Nephron (organoid): ENCODE data around the gene RS1.

Experiments used
- H3K27ac Mint-ChIP-seq, 3 experiments: 2 replicates each; pipeline ENCODE4 v1.8.0; 2020; ENCODE audit warnings: mixed read lengths in 3 of 3, mild to moderate bottlenecking in 2 of 3, moderate library complexity in 1 of 3
- H3K27me3 Mint-ChIP-seq: 2 replicates; pipeline ENCODE4 v1.8.0; 2021; ENCODE audit warnings: low read depth, mild to moderate bottlenecking, moderate library complexity, mixed read lengths
- H3K36me3 Mint-ChIP-seq: 2 replicates; pipeline ENCODE4 v1.8.0; 2020; ENCODE audit warnings: low read depth, mixed read lengths
- H3K4me1 Mint-ChIP-seq: 2 replicates; pipeline ENCODE4 v1.8.0; 2020; ENCODE audit warnings: mixed read lengths
- H3K4me3 Mint-ChIP-seq, 3 experiments: 2 replicates each; pipeline ENCODE4 v1.8.0; 2020; ENCODE audit warnings: mild to moderate bottlenecking in 3 of 3, mixed read lengths in 3 of 3, moderate library complexity in 2 of 3
- H3K9me3 Mint-ChIP-seq: 2 replicates; pipeline ENCODE4 v1.8.0; 2020; ENCODE audit warnings: mixed read lengths
- TF ChIP-seq, protein P1 (sequence below), 3 experiments: fragments of 200-600 bp; sonication (generic); IDR thresholded peaks; one replicate each; pipeline ENCODE4 v1.5.0; 2021; ENCODE audit warnings: antibody characterized with exemption in 3 of 3; ENCODE audit not compliant: unreplicated experiment in 3 of 3

Gene RS1

GRCh38 chrX:18676050-18676449, 4.1 kb upstream of the RS1 start:
- H3K4me1 Mint-ChIP-seq = no peaks in the 10 kb centered on the region
- H3K36me3 Mint-ChIP-seq = no peaks in the 10 kb centered on the region
- peak overlapping the region; percentile 78 to 81 (median 80) for H3K4me3 Mint-ChIP-seq
- TF ChIP-seq, protein P1, sequence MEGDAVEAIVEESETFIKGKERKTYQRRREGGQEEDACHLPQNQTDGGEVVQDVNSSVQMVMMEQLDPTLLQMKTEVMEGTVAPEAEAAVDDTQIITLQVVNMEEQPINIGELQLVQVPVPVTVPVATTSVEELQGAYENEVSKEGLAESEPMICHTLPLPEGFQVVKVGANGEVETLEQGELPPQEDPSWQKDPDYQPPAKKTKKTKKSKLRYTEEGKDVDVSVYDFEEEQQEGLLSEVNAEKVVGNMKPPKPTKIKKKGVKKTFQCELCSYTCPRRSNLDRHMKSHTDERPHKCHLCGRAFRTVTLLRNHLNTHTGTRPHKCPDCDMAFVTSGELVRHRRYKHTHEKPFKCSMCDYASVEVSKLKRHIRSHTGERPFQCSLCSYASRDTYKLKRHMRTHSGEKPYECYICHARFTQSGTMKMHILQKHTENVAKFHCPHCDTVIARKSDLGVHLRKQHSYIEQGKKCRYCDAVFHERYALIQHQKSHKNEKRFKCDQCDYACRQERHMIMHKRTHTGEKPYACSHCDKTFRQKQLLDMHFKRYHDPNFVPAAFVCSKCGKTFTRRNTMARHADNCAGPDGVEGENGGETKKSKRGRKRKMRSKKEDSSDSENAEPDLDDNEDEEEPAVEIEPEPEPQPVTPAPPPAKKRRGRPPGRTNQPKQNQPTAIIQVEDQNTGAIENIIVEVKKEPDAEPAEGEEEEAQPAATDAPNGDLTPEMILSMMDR (IDR thresholded peaks at IDR 0.05; ENCODE audit: unreplicated experiment in 3 of 3) = no peak
- peaks cover 18% of the 10 kb centered on the region for H3K9me3 Mint-ChIP-seq
- H3K27me3 Mint-ChIP-seq = no peaks in the 10 kb centered on the region
- peak overlapping the region in 1 of 3 experiments; percentile 64 for H3K27ac Mint-ChIP-seq

GRCh38 chrX:18674788-18675735, 3.2 kb upstream of the RS1 start:
- H3K36me3 Mint-ChIP-seq = no peaks in the 10 kb centered on the region
- no peaks in the 10 kb centered on the region for H3K27me3 Mint-ChIP-seq
- H3K4me3 Mint-ChIP-seq = peak overlapping the region; percentile 81 to 88 (median 84)
- H3K27ac Mint-ChIP-seq = peak overlapping the region; percentile 25 to 46 (median 27)
- H3K4me1 Mint-ChIP-seq = no peaks in the 10 kb centered on the region
- TF ChIP-seq, protein P1 (IDR thresholded peaks at IDR 0.05; ENCODE audit: unreplicated experiment in 3 of 3) = no peak
- H3K9me3 Mint-ChIP-seq = peaks cover 21% of the 10 kb centered on the region

DNA sequence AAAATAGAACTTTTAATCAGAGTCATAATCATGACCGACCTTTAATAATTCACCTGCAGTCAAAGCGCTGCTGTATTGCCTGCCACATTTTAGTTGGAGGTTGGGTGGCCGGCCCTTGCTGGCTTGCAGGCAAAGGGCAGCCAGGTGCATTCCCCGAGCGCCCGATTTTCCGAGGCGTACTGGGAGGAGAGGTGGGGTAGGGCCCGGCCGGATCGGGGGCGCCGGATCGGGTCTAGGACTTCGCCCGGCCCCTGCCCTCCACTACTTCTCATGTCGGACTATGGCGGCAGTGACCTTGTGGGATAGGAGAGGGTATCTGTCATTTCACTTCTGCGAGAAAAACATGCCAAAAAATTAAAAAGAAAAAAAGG, 2.5 kb upstream of the RS1 start:
- H3K27ac Mint-ChIP-seq = peak overlapping the region; percentile 25 to 71 (median 27)

DNA sequence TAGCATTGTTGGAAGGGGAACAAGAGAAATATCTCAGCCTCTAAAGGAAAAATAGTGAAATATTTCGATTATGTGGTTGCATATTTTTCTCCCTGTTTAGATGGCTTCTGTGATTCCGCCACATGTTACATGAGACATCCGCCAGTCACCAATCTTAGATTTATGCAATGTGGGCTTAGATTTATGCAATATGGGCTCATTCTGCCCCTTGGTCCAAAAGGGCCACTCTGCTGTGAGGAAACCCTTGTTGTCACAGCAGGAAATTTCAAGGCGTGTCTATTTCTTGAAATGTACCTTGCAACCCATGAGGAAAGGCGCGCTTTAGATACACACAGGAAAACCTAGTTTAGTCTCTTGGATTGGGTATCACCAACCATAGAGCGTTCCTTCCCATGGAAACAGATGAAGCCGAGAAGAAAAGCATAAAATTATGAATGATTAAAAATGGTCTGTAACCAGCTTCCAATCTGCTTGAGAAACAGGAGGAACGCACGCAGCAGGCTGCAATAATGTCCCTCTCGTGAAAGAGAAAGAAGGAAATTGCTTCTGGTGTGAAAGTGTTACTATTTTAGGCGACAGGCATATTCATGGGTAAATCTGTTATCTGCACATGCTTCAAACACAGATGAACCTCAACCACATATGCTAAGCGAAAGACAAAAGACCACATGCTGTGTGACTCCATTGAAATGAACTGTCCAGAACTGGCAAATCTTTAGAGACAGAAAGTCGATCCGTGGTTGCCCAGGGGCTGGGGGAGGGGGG, 3.7 kb downstream of the RS1 start:
- Mint-ChIP-seq H3K4me1 (no peaks in the 10 kb centered on the region), H3K4me3 (no peak overlapping the region), H3K27me3 (peaks cover 6% of the 10 kb centered on the region), H3K36me3 (peaks cover 3% of the 10 kb centered on the region), H3K27ac (no peak overlapping the region), H3K9me3 (peaks cover 28% of the 10 kb centered on the region)
- TF ChIP-seq, protein P1 (IDR thresholded peaks at IDR 0.05; ENCODE audit: unreplicated experiment in 3 of 3) = no peak

More for the DNA sequence above, 2.5 kb upstream of the RS1 start:
- H3K4me3 Mint-ChIP-seq = peak overlapping the region; percentile 81 to 88 (median 84)
- no peaks in the 10 kb centered on the region for H3K27me3 Mint-ChIP-seq
- no peaks in the 10 kb centered on the region for H3K36me3 Mint-ChIP-seq
- peaks cover 17% of the 10 kb centered on the region for H3K9me3 Mint-ChIP-seq
- TF ChIP-seq, protein P1 (IDR thresholded peaks at IDR 0.05; ENCODE audit: unreplicated experiment in 3 of 3) = no peak
- H3K4me1 Mint-ChIP-seq = no peaks in the 10 kb centered on the region

- Mint-ChIP-seq H3K9me3 (peaks cover 23% of the 10 kb centered on the region), H3K27ac (no peak overlapping the region), H3K4me1 (no peaks in the 10 kb centered on the region), H3K4me3 (no peak overlapping the region), H3K27me3 (peaks cover 6% of the 10 kb centered on the region), H3K36me3 (peaks cover 3% of the 10 kb centered on the region)
- TF ChIP-seq, protein P1 (IDR thresholded peaks at IDR 0.05; ENCODE audit: unreplicated experiment in 3 of 3) = no peak
These were observed 5.3 kb downstream of the RS1 start for GRCh38 chrX:18666614-18667013.
